Measurements from ENCODE around the gene ZNF175. TPM values are rescaled to one million over a fixed set of nuclear protein-coding genes. Genes with fewer than 3 reads are reported as not detected.

Gene ZNF175
- total RNA-seq, 1 donor, result 7.6 TPM

GRCh38 chr19:51598159-51598915 is 27.3 kb downstream of the ZNF175 start:
- Histone ChIP-seq H3K4me2 (ENCODE audit: insufficient read depth, low read length) (no peak overlapping the region), H3K4me1 (ENCODE audit: insufficient read depth, low read length) (no peaks in the 10 kb centered on the region), H3K79me2 (ENCODE audit: insufficient read depth, low read length) (no peaks in the 10 kb centered on the region), H3K27ac (ENCODE audit: low read depth, low read length) (no peak overlapping the region), H3K4me3 (ENCODE audit: insufficient read depth, low read length) (no peak overlapping the region), H3K27me3 (ENCODE audit: insufficient read depth, low read length) (peaks cover 21% of the 10 kb centered on the region), H4K20me1 (ENCODE audit: insufficient read depth, low read length) (no peaks in the 10 kb centered on the region), H3K36me3 (ENCODE audit: insufficient read depth, low read length) (no peaks in the 10 kb centered on the region), H2AFZ (ENCODE audit: low read length) (no peak overlapping the region), H3K9me3 (ENCODE audit: low read depth, low read length) (no peaks in the 10 kb centered on the region)
- no peak for TF ChIP-seq CTCF (IDR thresholded peaks at IDR 0.05; ENCODE audit: extremely low read depth, low read depth, low read length)
- DNase-seq (ENCODE audit: insufficient read length, low spot score, missing footprints), result no peak

GRCh38 chr19:51599084-51599483 is 28.0 kb downstream of the ZNF175 start:
- Histone ChIP-seq H2AFZ (ENCODE audit: low read length) (no peak overlapping the region), H3K27me3 (ENCODE audit: insufficient read depth, low read length) (peaks cover 21% of the 10 kb centered on the region), H3K4me3 (ENCODE audit: insufficient read depth, low read length) (no peak overlapping the region), H3K27ac (ENCODE audit: low read depth, low read length) (no peak overlapping the region), H3K79me2 (ENCODE audit: insufficient read depth, low read length) (no peaks in the 10 kb centered on the region), H4K20me1 (ENCODE audit: insufficient read depth, low read length) (no peaks in the 10 kb centered on the region), H3K4me2 (ENCODE audit: insufficient read depth, low read length) (no peak overlapping the region), H3K4me1 (ENCODE audit: insufficient read depth, low read length) (no peaks in the 10 kb centered on the region), H3K36me3 (ENCODE audit: insufficient read depth, low read length) (no peaks in the 10 kb centered on the region), H3K9me3 (ENCODE audit: low read depth, low read length) (no peaks in the 10 kb centered on the region)
- no peak for DNase-seq (ENCODE audit: insufficient read length, low spot score, missing footprints)
- no peak for TF ChIP-seq CTCF (IDR thresholded peaks at IDR 0.05; ENCODE audit: extremely low read depth, low read depth, low read length)

- Histone ChIP-seq H3K27me3 (ENCODE audit: insufficient read depth, low read length) (peaks cover 21% of the 10 kb centered on the region), H3K36me3 (ENCODE audit: insufficient read depth, low read length) (no peaks in the 10 kb centered on the region), H4K20me1 (ENCODE audit: insufficient read depth, low read length) (no peaks in the 10 kb centered on the region), H3K27ac (ENCODE audit: low read depth, low read length) (no peak overlapping the region), H3K9me3 (ENCODE audit: low read depth, low read length) (no peaks in the 10 kb centered on the region), H3K4me3 (ENCODE audit: insufficient read depth, low read length) (no peak overlapping the region), H3K79me2 (ENCODE audit: insufficient read depth, low read length) (no peaks in the 10 kb centered on the region), H3K4me2 (ENCODE audit: insufficient read depth, low read length) (no peak overlapping the region), H3K4me1 (ENCODE audit: insufficient read depth, low read length) (no peaks in the 10 kb centered on the region), H2AFZ (ENCODE audit: low read length) (no peak overlapping the region)
- no peak for TF ChIP-seq CTCF (IDR thresholded peaks at IDR 0.05; ENCODE audit: extremely low read depth, low read depth, low read length)
- no peak for DNase-seq (ENCODE audit: insufficient read length, low spot score, missing footprints)
These were observed 30.0 kb downstream of the ZNF175 start for GRCh38 chr19:51600940-51601580.

GRCh38 chr19:51602189-51602854 is 31.2 kb downstream of the ZNF175 start:
- H3K27ac ChIP-seq (ENCODE audit: low read depth, low read length), result no peak overlapping the region
- no peaks in the 10 kb centered on the region for H3K79me2 ChIP-seq (ENCODE audit: insufficient read depth, low read length)
- H3K36me3 ChIP-seq (ENCODE audit: insufficient read depth, low read length), result no peaks in the 10 kb centered on the region
- H4K20me1 ChIP-seq (ENCODE audit: insufficient read depth, low read length), result no peaks in the 10 kb centered on the region
- H3K9me3 ChIP-seq (ENCODE audit: low read depth, low read length), result no peaks in the 10 kb centered on the region
- H2AFZ ChIP-seq (ENCODE audit: low read length), result no peak overlapping the region
- no peak overlapping the region for H3K4me3 ChIP-seq (ENCODE audit: insufficient read depth, low read length)
- H3K27me3 ChIP-seq (ENCODE audit: insufficient read depth, low read length), result peaks cover 21% of the 10 kb centered on the region
- no peak for DNase-seq (ENCODE audit: insufficient read length, low spot score, missing footprints)
- no peak for TF ChIP-seq CTCF (IDR thresholded peaks at IDR 0.05; ENCODE audit: extremely low read depth, low read depth, low read length)
- H3K4me2 ChIP-seq (ENCODE audit: insufficient read depth, low read length), result no peak overlapping the region
- no peaks in the 10 kb centered on the region for H3K4me1 ChIP-seq (ENCODE audit: insufficient read depth, low read length)

All from osteoblast (primary cell).